RPMI7951 (cell line): ENCODE results near the gene SLC22A15. TPM values are rescaled to one million over a fixed set of nuclear protein-coding genes. Genes with fewer than 3 reads are reported as not detected.

Experiments used
- DNase-seq: peaks from one replicate; pipeline ENCODE4 v3.0.0-alpha.2; 2012; ENCODE audit warnings: low read depth
- total RNA-seq: library from RNA; depleted of rRNA; stranded (reverse); fragments of >200 nt; shearing (Covaris generic); gene quantifications from 2 replicates; pipeline ENCODE4 v1.2.3, GENCODE V29; 2014; rRNA removed

Gene SLC22A15
- total RNA-seq, 1 experiment from 2014 or later, result 0.60 TPM

DNA sequence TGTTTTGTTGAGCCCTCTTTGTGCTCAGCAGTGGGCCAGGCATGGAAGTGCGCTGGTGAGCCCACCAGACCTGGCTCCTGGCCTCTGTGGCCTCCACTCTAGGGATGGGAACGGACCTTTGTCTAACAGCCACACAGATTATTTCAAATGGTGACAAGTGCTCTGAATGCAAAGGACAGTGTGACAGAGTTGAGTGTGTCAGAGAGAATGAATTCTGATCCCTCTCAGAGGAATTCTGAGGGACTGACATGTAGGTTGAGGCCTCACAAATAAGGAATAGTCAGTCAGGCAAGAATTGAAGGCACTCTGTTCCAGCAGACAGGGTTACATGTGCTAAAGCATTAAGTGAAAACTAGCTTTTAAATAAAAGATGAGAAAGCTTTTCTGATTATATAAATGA, 123.6 kb downstream of the SLC22A15 start:
- no peak for DNase-seq

DNA sequence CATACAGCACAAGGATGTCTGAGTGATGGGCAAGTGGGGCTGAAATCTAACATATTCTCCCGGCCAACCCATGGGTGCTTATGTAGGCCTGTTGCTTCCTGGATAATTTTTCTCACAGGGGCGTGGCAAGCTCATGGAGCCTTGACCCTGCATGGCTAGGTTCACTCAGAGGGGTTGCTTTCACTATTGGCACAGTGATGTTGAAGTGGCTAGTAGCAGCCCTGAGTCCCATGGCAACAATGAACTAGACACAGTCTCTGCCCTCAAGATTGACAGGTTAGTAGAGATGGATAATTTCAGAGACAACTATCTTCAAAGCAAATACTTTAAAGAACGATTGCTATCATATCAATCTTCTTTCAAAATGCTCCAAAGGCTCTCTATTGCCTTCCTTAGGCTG, 128.4 kb downstream of the SLC22A15 start:
- DNase-seq, result no peak

DNA sequence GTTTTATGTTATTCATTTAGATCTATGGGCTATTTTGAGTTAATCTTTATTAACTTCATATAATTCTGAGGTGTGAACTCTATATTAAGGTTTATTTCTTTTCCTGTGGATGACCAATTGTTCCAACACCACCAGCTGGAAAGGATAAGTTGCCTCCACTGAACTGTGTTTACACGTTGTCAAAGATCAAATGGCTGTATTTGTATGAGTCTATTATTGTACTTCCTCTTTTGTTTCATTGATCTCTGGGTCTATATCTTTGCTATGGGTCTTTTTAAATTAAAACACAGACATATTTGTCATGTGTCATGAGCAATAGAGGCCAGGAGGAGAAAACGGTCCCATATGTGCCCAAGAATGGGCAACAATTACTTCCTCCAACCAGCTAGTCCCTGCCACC, 129.7 kb downstream of the SLC22A15 start:
- DNase-seq, result no peak

DNA sequence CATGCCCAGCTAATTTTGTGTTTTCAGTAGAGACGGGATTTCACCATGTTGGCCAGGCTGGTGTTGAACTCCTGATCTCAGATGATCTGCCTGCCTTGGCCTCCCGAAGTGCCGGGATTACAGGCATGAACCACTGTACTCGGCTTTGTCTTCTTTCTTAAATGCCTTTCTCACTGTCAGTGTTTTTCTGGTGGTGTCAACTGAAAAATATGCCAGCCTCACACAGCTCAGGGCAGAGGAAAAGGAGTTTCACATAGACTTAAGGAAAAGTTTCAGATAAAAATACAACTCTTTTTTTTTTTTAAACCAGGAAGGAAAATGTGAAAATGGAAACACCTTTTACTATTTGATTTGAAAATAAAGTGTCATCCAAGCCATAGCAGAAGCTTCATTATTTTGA, 130.3 kb downstream of the SLC22A15 start:
- no peak for DNase-seq

DNA sequence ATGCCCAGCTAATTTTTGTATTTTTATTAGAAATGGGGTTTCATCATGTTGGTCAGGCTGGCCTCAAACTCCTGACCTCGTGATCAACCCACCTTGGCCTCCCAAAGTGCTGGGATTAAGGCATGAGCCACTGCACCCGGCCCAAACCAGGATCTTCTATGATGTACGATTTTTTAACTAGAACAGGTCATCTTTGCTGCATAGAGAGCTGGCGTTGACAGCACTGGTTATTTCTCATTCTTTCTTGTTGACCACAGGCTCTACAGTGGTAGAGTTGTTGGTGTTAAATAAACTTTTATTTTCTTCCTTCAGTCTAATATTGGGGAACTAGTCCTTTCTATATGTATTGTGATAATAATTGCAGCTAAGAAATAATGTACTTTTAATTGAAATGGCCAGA, 131.1 kb downstream of the SLC22A15 start:
- DNase-seq, result no peak

DNA sequence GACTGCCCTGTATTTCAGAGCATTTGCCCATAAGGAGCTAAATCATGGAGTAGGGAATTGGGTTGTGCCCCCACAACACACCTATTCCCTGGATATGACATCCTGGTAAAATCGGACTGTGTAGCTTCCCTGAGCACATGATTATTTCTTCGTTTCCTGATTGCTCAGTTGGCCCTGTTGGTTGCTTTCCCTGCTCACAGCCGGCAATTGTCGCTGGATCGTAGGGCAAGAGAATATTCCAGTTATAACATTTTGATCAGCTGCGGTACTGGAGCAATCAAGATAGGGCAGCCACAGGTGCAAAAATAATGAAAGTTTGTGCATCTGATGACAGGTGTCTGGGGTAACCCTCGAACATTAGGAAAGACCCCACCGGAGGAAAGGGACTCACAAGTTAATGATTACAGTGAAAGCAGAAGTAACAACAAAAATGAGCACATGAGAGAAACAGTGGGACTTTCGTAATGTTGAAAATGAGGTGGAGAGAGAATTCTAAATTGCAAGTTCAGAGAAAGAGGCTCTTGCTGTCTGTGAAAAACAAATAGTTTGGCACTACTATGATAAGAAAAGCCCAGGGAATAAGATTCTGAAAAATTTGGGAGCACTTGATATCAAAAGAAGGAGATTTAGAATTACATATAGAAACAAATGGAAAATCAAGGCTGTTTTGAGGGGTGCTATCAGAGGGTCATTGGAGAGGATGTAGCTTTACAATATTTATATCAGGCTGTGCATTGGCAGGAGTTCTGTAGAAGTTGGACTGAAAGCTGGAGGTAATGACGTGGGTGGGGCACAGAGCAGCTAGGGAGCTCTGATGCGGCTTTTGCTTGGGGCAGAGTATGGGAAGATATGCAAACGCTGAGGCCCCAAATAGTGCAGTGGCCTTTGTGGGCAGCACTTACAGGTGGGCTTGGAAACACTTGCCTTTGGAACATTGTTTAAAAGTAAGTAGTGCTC, 134.5 kb downstream of the SLC22A15 start, which contains the start of gene MAB21L3:
MAB21L3 (plus strand) TSS at position 833 of the 957 bp plus-strand sequence. CDS start 1,217 bp downstream, outside the sequence.
- no peak for DNase-seq

DNA sequence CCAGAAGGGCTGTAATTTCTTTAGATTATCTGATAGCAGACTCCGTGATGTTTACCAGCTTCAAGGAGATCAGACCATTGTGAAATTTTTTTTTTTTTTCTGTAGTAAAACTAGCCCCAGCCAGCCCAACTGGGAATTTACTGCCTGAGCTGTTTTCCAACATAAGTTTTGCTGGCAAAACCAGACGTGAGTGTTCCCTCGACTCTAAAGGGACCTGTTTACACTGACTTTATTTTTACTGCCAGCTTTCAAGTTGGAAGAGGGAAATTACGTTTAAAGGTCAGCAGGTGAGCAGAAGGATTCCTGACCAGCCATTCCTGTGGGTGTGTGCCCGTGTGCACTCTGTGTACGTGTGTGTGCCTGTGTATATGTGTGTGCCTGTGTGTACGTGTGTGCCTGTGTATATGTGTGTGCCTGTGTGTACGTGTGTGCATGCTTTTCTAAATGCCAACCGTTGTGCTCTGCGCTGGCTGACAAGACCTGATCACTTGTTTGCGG, 135.3 kb downstream of the SLC22A15 start:
- DNase-seq, result no peak

DNA sequence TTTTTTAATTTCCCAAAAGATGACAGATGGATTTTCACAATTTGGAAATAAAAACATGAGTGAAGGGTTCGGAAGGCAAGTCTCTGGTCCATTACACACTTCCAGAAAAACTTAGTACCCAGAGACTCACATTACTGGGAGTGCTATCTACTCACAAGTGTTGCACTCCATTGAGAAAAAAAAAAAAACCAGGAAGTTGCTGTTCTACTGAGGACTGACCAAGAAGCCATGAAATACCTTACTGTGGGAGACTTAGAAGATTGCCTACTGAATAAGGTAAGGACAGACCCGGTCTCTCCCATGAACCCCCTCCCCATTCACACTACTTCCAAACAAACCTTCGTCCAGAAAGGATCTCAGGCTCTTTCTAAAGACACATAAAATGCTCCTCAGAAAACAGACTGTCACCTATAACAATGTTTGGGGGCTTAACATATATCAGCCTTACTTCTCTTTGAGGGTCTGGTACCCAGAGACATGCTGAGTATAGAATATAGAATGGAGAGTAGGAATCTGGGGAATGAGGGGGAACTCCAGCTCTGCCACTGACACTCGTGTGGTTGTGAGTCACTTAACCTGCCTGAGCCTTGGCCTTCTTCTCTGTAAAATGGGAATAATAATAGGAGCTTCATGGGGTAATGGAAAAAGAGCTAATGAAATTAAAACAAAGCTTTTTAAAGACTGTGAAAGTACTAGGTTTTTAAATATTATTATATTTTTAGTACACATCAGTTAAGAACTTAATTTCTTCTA, 136.3 kb downstream of the SLC22A15 start:
- no peak for DNase-seq

DNA sequence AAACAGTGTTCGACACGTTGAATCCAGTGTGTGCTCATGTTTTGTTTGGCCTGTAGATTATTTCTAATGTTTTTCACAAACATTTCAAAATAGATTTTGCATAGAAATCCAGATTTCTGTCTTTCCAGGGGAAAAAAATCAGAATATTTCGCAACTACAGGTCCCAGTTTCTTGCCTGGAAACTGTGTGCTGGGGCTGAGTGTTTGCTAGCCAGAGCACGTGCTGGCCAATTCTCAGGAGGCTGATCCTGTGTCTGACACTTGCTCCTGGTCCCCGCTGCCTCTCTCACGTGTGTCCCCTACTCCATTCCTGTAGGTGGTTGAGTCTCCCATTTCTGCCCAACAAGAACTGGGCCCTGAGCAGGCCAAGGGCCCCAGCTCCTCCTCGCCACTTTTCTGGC, 137.3 kb downstream of the SLC22A15 start:
- DNase-seq, result no peak

DNA sequence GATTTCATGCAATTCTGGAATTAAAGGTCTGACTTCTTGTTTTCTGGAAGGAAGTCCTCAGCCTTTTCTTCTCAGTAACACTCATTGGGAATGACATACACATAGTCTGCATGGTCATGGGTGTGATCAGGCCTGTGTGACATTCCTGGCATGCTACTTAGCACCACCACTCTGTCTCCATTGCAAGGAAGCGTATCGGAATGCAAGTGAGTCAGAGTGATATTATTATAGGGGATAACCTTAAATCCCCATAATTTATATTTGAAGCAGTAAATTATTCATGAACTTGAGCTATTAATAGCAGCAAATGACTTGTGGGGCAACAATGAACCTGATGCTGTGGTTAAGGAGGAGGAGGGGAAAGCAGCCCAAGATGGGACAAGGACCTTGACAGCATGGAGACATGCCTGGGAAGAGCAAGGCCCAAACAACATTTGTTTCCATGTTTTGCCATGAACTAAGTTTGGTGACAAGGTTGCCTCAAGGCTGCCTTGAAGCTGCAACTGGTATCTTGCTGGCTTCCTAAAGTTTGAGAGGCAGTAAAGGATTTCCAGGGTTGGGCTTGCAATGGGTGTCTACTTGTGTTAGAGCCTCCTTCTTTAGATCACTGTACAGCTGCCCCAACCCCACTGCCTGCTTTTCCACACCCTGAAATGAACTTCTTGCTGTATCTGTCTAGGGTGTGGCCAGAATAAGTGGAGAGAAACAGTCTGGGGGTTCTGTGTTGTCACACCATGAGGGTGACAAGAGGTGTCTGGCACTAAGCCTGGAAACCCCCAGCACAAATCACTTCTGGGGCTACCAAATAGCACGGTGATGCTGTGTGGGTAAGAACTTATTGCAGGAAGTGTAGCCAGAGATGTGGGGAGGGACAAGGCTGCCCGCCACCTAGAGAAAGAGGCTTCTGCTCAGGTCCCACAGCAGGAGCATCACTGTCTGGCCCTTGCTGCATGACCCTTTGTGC, 139.4 kb downstream of the SLC22A15 start:
- DNase-seq, result peak; percentile 41

DNA sequence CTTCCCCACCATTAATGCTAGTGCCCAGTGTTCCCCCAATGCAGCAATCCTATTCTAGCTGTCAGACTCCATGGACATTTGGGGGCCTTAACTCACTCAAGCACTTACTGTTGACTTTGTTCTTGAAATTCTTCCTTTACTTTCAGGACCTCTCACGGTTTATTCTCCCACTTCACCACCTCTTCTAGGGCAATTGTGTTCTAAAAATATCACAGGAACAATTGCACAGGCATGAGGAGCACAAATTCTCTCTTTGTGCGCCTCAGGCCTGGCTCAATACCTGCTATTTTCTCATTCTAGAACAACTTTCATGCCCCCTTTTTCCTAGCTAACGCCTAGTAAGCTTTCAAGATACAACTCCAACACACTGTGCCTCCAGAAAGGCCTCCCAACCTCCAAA, 142.2 kb downstream of the SLC22A15 start:
- DNase-seq, result no peak

Other genes with a start within 250 kb of the SLC22A15 start
- not detected in 2 replicates for gene CASQ2, start 207.8 kb upstream of the SLC22A15 start, total RNA-seq
- gene NHLH2, start 135.4 kb upstream of the SLC22A15 start, total RNA-seq, result not detected in 2 replicates
- gene MAB21L3, start 134.9 kb downstream of the SLC22A15 start, total RNA-seq, result not detected in 2 replicates